UCSD-AML1 (cell line): ENCODE data around the gene EHD4.

ENCODE experiments used
- DNase-seq: peaks from one replicate; lab custom pipeline; 2025; ENCODE audit not compliant: unreplicated experiment; lab: John Stamatoyannopoulos, UW

EHD4 gene

DNA sequence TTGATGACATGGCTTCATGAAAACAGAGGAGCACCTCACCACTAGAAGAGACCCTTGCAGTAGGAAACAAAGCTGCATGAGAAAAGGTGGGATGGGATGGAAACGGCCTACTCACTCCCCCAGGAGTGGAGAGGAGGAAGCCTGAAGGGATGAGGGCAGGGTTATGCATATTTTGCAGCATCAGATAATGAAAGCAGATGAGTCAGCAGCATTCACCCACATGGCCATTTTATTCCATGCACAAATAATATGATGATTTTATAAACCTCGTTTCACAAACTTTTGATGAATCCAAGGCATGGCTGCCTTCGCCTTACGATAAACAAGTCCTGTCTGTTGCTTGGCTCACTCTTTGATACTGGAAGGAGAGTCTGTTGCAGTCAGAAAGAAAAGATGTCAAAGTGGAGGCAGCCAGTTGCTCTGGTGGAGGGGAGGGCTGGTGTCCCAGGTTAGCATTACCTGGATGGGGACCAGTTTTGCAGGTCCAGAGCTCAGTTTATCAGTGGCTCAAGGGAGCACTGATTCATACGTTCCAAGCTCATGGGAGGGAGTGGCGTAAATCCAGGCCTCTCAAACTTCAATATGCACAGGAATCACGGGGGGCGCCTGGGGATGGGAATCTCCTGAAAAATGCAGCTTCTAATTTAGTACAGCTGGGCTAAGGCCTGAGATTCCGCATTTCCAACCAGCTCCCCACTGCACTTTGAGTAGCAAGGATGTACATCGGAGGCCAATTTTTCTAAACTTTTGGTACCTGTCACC is 9.2 kb upstream of the EHD4 start:
- no peak for DNase-seq

DNA sequence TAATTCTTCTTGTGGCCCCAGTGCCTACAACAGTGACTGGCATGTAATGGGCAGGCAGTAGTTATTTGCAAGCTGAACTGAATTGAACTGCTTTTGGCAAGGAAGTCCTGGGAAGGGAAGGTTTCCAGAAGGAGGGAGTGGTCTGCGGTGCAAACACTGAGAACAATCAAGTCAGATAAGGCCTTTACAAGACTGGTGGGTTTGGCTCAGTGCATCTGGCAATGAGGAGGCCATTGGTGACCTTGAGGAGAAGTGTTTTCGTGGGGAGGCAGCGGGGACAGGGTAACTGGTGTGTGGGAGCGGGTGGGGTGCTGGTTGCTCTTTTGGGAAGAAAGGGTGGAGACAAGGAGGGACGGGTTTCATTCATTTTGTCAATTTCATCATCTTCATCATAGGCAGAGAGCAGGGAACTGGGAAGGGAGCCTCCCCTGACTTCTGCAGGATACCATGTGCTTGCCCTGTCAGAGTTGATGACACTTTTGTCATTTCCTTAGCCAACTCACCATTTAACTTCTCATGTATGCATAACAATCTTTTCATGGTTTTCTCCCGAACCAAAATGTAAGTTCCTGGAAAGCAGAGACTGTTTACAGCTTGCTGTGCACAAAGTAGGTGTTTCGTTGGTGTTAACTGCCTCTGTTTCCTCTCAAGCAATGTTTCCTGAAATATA is 8.4 kb upstream of the EHD4 start:
- no peak for DNase-seq

DNA sequence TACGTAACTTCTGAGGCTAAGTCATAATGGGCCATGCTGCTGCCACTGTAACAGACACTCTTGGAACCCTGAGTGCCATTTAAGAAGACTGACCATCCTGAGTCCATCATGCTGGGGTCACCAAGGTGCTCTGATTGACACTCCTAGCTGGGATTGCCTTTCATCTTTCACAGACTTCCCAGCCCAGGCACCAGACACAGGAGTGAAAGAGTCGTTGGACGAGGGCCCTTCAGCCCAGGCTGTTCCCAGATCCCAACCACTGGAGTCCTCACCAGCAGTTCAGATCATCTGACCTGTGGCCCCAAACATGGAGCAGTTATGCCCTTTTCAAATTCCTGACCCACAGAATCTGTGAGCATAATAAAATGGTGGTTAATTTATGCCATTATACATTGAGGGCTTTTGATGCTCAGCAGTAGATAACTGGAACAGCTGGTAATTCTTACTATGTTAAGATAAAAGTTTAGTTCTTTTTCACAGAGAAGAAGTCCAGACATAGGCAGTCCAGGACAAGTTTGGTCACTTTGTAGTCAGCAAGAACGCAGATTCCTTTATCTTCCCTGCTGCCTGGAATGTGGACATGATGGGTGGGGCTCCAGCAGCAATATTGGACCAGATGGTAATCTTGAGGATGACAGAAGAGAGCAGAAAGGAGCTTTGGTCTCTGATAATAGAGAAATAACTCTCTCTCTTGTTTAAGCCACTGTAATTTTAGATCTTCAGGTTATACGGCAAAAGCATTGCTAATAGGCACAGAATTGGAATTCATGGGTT is 7.3 kb upstream of the EHD4 start:
- DNase-seq = no peak

DNA sequence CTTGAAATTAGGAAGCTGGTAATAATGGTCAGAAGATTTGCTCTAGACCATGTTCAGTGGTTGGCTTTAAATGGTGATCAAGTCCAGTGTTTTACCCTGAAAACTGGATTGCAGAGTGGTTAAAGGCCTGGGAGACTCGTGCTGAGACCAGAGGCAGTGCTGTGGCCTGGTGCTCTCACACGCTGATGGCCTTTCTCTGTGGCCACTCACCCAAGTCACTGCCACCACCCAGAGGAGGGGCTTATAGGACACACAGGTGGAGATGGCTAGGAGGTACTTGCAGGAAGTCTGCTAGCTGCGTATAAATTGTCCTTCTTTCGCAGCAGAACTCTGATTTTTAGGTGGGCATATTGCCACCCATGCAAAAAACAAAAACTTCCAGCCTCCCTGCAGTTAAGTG is 6.2 kb upstream of the EHD4 start:
- DNase-seq = no peak

DNA sequence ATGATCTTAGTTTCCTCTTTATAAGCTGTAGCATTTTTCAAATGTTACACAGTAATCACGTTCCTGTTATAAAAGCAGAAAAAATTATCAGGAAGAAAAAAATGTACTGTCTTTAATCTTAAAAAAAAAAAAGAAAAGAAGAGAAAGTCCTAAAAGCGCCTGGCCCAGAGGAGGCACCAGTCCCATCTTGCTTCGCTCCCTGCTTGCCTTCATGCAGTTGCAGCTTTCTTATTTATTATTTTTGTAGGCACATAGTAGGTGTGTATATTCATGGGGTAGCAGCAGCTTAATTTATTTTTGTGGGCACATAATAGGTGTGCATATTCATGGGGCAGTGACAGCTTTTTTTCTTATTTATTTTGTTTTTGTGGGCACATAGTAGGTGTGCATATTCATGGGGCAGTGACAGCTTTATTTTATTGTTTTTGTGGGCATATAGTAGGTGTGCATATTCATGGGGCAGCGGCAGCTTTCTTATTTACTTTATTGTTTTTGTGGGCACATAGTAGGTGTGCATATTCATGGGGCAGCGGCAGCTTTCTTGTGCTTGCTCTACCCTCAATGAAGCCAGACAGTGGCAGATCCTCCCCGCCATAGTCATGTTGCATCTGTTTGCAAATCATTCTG is 5.5 kb upstream of the EHD4 start:
- no peak for DNase-seq

DNA sequence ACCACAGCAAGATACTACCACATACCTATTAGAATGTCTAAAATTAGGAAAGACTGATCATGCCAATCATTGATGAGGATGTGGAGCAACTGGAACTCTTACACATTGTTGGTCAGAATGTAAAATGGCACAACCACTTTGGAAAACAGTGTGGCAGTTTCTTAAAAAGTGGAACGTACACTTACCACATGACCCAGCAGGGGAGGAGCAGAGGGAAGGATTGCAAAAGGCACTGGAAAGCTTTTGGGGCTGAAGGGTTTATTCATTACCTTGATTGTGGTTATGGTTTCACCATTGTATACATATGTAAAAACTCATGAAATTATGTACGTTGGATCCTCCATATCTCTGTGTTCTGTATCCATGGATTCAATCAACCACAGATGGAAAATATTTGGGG is 3.3 kb upstream of the EHD4 start:
- no peak for DNase-seq

GRCh38 chr15:41974041-41974440 is 1.7 kb upstream of the EHD4 start:
- DNase-seq = no peak

GRCh38 chr15:41971895-41972252 is 483 bp downstream of the EHD4 start:
- no peak for DNase-seq

DNA sequence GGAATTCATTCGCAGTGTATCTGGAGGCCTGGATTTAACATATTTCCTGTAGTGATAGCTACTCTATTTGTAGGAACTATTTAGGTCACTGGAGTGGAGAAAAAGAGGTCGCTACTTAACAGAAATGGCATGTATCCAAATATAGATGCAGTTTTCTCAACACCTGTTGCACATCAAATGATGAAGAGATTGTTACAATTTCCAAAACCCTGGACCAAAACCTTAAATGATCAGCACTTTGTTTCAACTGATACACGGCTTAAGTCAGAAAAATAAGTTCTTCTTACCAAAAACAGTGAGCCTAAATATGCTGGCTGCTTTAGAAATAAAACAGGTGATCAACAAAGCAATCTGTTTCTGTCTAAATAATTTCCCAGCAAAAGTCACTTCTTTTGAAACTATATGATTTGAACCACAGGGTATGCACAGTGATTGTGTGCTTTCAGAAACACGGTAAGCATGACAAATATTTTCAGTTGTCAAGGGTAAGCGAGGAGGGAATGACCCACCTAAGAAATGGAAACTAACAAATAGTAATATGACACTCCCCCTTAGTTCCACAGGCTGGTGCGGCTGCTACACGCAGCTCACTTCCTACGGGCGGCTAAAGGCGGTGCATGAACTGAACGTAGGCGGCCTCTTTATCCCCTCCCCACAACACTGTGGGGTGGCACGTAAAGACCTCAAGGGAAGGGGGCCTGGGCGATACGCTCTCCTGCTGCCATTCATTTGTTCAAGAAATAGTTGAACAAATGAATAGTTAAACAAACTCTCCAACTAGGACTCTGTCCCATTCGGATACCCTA is 1.1 kb downstream of the EHD4 start:
- DNase-seq = peak; percentile 56

- DNase-seq = no peak
These were observed 1.9 kb downstream of the EHD4 start for GRCh38 chr15:41970456-41970855.

DNA sequence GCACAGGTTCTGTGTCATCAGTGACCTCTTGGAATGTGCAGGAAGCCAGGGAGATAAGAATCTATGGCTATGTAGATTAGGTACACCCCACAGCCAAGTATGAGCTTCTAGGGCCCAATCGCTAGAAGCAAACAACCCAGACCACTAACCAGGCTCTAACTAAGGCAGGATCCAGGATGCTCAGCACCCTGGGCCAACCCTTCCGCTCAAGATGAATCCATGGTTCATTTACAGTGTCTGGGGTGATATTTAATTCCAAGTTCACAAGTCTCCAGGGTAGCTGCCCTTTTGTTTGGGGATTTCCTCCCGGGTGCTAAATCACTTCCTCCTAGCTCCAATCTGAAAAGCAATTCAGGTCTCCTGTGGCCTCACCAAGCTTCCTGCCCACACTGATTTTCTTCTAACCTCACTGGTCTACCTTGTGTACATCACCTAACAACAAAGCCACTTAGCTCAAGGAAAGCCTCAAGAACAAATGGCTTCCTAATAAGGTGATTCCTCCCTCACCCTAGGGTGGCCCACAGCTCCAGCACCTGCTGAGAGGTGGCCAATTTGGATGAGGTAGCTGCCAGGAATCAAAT is 2.4 kb downstream of the EHD4 start:
- DNase-seq = no peak

DNA sequence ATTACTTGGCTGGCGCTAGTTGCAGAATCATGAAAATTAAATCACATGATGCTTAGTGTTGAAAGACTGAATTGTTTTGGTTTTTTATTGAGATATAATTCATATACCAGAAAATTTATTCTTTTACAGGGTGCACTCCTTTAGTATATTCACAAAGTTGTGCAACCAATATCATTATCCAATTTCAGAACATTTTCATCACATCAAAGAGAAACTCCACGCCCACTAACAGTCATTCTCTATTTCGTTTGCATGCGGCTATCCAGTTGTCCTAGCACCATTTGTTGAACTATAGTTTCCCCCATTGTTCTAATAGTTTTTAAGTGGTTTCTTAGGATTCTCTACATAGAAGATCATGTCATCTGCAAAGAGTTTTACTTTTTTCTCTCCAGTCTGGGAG is 3.7 kb downstream of the EHD4 start:
- no peak for DNase-seq

GRCh38 chr15:41967506-41968206 is 4.7 kb downstream of the EHD4 start:
- peak; percentile 70 for DNase-seq

- DNase-seq = no peak
These were observed 5.4 kb downstream of the EHD4 start for GRCh38 chr15:41966920-41967465.

DNA sequence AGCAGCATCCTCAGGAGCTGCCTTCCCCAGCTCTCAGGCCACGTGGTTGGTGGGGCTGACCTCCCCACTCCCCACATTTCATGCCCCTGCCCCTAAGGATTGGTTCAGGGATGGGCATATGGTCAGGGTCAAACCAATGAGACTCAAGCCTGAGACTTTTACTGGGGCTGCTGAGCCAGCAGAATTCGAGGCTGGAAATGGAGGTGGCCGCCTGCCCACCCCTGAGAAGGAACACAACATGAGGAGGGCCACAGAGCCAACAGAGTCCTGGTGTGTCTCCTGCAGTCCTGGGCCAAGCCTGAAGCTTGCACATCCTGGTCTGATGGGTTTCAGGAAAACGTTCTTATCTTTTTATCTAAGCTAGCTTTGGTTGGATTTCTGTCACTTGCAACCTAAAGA is 5.9 kb downstream of the EHD4 start:
- DNase-seq = no peak

DNA sequence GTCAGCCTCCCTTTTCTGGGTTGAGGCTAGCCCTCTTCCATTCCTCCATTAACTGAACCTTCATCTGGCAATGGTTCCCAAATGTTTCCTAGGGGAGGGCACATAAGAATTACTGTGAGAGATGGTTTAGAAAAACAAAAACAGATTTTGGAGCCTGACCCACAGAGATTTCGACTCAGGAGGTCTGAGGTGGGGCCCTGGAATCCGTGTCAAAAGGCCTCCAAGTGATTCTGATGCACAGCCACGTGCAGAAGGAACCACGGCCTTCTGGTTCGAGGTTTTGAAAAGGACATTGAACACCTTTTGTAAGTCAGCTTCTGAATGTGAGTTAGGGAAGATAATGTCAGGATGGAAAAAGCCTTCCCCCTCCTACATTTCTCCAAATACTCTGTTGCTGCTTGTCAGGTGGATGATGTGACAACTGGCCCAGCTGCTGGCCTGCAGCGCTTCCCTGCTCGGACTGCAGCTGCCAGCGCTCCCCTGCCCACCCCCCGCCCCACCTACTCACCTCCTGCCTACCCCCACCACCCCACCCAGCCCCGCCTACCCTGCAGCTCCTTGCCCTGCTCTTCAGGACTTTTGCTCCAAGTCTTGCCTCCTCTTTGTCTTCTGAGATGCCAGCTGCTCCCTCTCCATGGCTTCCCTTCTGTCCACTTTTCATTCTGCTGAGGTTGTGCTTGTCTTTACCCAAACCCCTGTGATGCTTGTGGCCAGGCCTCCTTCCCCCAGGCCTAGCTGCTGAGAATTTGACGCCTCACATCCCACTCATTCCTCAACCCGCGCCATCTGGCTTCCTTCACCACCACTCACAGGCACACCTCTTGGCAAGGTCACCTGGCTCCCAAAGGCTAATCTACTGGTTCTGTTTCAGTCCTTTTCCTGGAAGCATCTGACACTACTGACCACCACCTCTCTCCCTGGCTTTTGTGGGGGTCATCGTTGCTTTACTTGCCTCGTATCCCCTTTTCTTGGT is 6.6 kb downstream of the EHD4 start:
- no peak for DNase-seq

- DNase-seq = no peak
These were observed 10.7 kb downstream of the EHD4 start for GRCh38 chr15:41961595-41962202.

DNA sequence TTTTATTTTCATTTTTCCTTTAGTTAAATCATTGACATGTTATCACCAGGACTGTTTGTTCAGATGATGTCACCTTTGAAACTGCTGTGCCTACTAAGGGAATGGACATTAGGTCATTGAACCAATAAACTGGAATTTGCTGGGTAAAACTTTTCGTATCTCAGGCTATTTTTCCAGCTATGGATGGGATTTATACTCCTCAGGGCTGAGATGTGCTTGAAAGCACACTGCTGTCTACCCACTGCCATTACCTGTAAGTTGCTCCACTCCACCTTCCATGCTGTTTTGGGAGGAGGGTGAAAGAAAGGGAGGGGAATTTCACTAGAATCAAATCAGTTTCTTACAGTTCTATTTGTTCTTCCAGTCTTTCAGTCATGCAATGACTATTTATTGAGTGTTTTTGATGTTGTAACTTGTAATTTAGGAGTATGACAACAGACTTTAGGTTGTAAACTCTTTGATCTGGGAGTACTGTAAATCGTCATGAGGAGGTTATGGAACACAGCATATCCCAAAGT is 11.3 kb downstream of the EHD4 start:
- DNase-seq = no peak
